Osteocyte (in vitro differentiated cells): ENCODE measurements around the gene SNCB. TPM values are rescaled to one million over a fixed set of nuclear protein-coding genes. Genes with fewer than 3 reads are reported as not detected.

Source experiments
- DNase-seq: peaks from one replicate; pipeline ENCODE4 v3.0.0; 2021; ENCODE audit warnings: mixed read lengths; ENCODE audit not compliant: unreplicated experiment; ENCODE audit errors: extremely low spot score
- H3K27ac Mint-ChIP-seq: one replicate; pipeline ENCODE4 v1.8.0; 2021; ENCODE audit warnings: mild to moderate bottlenecking, mixed read lengths; ENCODE audit not compliant: unreplicated experiment
- H3K27me3 Mint-ChIP-seq: one replicate; pipeline ENCODE4 v1.8.0; 2021; ENCODE audit warnings: mixed read lengths; ENCODE audit not compliant: unreplicated experiment
- H3K36me3 Mint-ChIP-seq: one replicate; pipeline ENCODE4 v1.8.0; 2021; ENCODE audit warnings: mixed read lengths; ENCODE audit not compliant: unreplicated experiment
- H3K4me1 Mint-ChIP-seq: one replicate; pipeline ENCODE4 v1.8.0; 2021; ENCODE audit warnings: mixed read lengths; ENCODE audit not compliant: unreplicated experiment
- H3K4me3 Mint-ChIP-seq: one replicate; pipeline ENCODE4 v1.8.0; 2021; ENCODE audit warnings: mild to moderate bottlenecking, moderate library complexity, mixed read lengths; ENCODE audit not compliant: unreplicated experiment
- H3K9me3 Mint-ChIP-seq: one replicate; pipeline ENCODE4 v1.8.0; 2021; ENCODE audit warnings: mixed read lengths; ENCODE audit not compliant: unreplicated experiment
- total RNA-seq: library from RNA; stranded (reverse); gene quantifications from 2 replicates; pipeline ENCODE4 v1.2.1, GENCODE V29; 2021
- TF ChIP-seq, protein P1 (sequence below): fragments of 200-600 bp; sonication (generic); IDR thresholded peaks from 2 replicates; pipeline ENCODE4 v1.5.0; 2021; ENCODE audit warnings: antibody characterized with exemption, mild to moderate bottlenecking, moderate library complexity

SNCB gene
- total RNA-seq, 1 donor from 2014 or later, result not detected

DNA sequence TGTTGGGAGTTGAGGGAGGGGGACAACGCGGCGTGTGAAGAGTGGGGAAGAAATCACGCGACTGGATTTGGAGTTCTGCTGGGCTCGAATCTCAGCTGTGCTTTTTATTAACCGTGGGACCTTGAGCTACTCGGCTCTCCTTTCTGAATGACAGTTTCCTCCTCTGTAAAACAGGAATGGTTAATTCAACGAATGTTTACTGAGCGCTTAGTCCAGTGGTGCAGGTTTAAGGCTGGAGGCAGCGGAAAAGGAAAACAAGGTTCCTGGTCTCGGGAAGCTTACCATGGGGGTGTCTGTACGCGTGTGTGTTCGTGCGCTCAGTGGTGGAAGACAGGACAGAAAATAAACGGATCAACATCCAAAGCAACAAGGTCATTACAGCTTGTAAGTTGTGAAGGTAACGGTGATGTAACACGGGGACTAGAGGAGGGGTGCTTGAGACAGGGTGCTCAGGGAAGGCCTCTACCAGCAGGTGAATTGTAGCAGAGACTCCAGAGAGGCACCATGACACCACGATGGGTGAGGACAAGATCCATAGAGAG, 418 bp upstream of the SNCB start:
- H3K27me3 Mint-ChIP-seq, result peaks cover 75% of the 10 kb centered on the region
- H3K27ac Mint-ChIP-seq, result no peak overlapping the region
- H3K4me1 Mint-ChIP-seq, result peaks cover 11% of the 10 kb centered on the region
- no peaks in the 10 kb centered on the region for H3K9me3 Mint-ChIP-seq
- DNase-seq, result no peak
- TF ChIP-seq, protein P1, sequence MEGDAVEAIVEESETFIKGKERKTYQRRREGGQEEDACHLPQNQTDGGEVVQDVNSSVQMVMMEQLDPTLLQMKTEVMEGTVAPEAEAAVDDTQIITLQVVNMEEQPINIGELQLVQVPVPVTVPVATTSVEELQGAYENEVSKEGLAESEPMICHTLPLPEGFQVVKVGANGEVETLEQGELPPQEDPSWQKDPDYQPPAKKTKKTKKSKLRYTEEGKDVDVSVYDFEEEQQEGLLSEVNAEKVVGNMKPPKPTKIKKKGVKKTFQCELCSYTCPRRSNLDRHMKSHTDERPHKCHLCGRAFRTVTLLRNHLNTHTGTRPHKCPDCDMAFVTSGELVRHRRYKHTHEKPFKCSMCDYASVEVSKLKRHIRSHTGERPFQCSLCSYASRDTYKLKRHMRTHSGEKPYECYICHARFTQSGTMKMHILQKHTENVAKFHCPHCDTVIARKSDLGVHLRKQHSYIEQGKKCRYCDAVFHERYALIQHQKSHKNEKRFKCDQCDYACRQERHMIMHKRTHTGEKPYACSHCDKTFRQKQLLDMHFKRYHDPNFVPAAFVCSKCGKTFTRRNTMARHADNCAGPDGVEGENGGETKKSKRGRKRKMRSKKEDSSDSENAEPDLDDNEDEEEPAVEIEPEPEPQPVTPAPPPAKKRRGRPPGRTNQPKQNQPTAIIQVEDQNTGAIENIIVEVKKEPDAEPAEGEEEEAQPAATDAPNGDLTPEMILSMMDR, result no peak
- peaks cover 2% of the 10 kb centered on the region for H3K36me3 Mint-ChIP-seq
- peak overlapping the region; percentile 61 for H3K4me3 Mint-ChIP-seq

DNA sequence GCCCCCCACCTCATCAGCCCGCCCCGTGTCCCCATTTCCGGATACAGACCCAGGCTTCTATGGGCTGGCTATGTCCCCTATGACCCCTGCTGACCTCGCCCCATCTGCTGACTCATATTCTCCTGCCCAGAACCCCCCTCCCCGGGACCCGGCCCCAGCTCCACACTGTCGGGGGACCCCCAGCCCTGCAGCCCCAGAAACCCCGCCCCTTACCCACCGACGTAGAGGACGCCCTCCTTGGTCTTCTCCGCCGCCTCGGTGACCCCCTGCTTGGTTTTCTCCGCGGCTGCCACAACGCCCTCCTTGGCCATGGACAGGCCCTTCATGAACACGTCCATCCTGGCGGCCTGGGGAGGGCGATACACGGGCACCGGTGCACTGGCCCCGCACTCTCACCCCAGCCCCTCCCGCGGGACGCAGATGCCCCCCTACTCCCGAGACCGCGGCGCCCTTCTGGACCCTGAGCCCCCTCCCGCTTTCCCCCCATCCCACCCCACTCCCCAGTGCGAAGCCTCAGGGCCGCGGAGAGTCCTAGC, 949 bp downstream of the SNCB start:
- peaks cover 69% of the 10 kb centered on the region for H3K27me3 Mint-ChIP-seq
- TF ChIP-seq, protein P1, result no peak
- peak overlapping the region; percentile 56 for H3K4me3 Mint-ChIP-seq
- no peaks in the 10 kb centered on the region for H3K9me3 Mint-ChIP-seq
- H3K27ac Mint-ChIP-seq, result no peak overlapping the region
- H3K4me1 Mint-ChIP-seq, result peaks cover 11% of the 10 kb centered on the region
- no peak for DNase-seq
- H3K36me3 Mint-ChIP-seq, result no peaks in the 10 kb centered on the region

DNA sequence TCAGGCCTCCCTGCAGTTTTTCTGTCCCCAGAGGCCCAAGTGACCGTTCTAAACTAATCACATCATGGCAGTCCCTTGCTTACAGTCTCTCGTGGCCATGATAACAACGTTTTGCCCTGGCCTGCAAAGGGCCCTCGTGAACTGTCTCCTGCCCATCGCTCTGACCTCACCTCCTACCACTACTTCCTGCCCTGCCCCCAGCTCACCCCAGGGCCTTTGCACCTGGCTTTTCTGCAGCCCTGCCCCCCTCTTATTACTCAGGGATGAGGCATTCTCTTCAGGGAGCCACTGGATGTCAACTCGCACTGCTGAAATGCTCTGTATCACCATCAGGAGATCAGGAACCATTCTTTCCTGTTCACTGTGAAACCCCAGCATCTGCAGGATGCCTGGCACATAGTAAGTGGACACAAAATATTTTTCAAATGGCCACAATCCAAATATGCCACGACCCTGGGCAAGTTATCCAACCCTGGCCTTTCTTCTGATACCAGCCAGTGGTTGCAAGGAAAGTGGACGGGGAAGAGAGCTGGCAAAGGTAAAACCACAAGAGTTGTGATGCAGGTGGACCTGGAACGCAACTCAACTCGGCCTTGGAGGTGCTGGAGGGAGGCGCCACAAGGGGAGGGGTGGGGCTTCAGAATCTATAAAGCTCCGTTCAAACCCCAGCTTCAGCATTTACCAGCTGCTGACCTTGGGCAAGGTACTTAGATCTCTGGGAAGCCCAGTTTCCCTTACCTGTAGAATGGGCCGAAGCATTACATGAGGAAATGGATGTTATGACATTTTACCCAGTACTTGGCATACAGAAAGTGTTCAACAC, 1.7 kb downstream of the SNCB start:
- peaks cover 68% of the 10 kb centered on the region for H3K27me3 Mint-ChIP-seq
- H3K4me3 Mint-ChIP-seq, result no peak overlapping the region
- H3K27ac Mint-ChIP-seq, result no peak overlapping the region
- H3K36me3 Mint-ChIP-seq, result no peaks in the 10 kb centered on the region
- DNase-seq, result no peak
- TF ChIP-seq, protein P1, result no peak
- H3K9me3 Mint-ChIP-seq, result no peaks in the 10 kb centered on the region
- H3K4me1 Mint-ChIP-seq, result peaks cover 11% of the 10 kb centered on the region

DNA sequence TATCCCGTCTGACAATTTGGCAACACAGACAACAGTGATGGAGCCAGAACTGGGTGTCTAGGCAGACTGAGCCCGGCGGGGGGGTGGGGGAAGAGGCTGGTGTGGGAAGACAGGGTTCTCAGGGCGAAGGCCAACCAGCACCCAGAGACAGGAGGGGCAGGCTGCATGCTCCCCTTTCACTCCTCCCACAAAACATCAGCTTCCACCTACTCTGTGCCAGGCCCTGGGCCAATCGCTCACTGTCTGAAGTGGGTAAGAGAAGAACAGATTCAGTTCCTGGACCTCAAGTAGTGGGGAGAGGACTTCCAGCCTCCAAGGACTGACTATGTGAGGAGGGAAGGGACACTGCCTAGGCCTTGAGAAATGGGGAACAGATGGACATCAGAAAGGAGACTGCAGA, 2.8 kb downstream of the SNCB start:
- no peaks in the 10 kb centered on the region for H3K9me3 Mint-ChIP-seq
- no peak overlapping the region for H3K27ac Mint-ChIP-seq
- peaks cover 11% of the 10 kb centered on the region for H3K4me1 Mint-ChIP-seq
- DNase-seq, result no peak
- TF ChIP-seq, protein P1, result no peak
- H3K4me3 Mint-ChIP-seq, result no peak overlapping the region
- H3K27me3 Mint-ChIP-seq, result peaks cover 60% of the 10 kb centered on the region
- no peaks in the 10 kb centered on the region for H3K36me3 Mint-ChIP-seq

DNA sequence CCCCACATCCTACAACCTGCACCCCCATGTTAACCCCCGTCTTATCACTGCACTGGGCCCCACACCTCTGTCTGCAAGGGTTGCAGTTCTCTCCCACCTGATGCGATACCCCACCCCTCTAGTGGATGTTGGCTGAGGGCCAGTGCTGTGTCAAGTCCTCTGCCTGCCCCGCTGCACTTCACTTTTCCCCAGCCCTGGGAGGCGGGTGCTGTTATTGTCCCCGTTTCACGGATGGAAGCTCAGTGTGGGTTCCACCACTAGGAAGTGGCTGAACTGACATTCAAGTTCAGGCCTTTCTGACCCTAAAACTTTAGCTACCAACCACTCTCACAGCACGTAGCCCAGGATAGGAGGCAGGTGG, 3.5 kb downstream of the SNCB start:
- Mint-ChIP-seq H3K4me3 (no peak overlapping the region), H3K9me3 (no peaks in the 10 kb centered on the region), H3K27me3 (peaks cover 62% of the 10 kb centered on the region), H3K27ac (no peak overlapping the region), H3K36me3 (no peaks in the 10 kb centered on the region), H3K4me1 (peaks cover 11% of the 10 kb centered on the region)
- TF ChIP-seq, protein P1, result no peak
- no peak for DNase-seq
